Medulla oblongata (tissue), 1 donor: ENCODE measurements around the gene ZNF467.

Source experiments
- DNase-seq: peaks from one replicate; pipeline ENCODE4 v3.0.0-alpha.2; 2015; ENCODE audit errors: extremely low spot score

The ZNF467 gene

DNA sequence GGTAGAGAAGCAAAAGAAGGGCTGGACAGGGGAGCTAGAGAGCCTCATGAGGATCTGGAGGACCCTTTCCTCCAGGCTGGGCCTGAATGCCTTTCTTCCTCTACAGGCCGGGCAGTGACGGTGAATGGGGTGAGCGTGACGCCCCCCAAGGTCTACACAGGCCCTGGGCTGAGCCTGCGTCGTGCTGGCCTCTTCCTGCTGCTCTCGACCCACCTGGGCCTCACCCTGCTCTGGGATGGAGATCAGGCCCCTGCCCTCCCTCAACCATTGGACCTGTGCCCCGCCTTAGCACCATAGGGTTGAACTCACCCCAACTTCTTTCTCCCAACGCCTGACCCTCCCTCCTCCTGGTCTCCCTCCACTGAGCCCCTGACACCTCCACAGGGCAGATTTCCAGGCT, 12.6 kb upstream of the ZNF467 start:
- no peak for DNase-seq

DNA sequence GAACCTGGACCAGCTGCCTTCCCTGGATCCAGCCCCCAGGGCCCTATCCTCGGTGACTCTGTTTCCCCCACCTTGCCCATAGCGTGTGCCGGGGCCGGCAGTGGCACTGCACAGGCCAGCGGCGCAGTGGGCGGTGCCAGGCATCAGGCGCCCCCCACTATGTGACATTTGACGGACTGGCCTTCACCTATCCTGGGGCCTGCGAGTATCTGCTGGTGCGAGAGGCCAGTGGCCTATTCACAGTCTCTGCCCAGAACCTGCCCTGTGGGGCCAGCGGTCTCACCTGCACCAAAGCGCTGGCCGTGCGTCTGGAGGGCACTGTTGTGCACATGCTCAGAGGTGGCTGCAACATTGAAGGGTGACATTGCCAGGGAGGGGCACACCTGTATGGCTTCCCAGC, 12.0 kb upstream of the ZNF467 start:
- no peak for DNase-seq

DNA sequence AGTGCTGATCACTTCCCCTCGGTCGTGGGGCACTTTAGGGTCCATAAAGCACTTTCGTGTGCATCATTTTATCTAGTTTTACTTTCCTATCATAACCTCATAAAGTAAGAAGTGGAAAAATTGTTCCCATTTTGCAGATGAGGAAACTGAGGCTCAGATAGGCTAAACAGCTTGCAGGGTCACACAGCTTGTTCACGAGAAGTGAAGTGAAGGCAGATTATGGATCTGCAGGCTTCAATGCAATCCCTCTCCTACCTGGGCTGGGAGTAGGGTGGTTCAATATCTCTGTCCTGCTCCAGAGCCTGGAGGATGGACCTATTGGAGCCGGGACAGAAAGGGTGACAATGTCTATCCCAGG, 10.8 kb upstream of the ZNF467 start:
- DNase-seq = no peak

DNA sequence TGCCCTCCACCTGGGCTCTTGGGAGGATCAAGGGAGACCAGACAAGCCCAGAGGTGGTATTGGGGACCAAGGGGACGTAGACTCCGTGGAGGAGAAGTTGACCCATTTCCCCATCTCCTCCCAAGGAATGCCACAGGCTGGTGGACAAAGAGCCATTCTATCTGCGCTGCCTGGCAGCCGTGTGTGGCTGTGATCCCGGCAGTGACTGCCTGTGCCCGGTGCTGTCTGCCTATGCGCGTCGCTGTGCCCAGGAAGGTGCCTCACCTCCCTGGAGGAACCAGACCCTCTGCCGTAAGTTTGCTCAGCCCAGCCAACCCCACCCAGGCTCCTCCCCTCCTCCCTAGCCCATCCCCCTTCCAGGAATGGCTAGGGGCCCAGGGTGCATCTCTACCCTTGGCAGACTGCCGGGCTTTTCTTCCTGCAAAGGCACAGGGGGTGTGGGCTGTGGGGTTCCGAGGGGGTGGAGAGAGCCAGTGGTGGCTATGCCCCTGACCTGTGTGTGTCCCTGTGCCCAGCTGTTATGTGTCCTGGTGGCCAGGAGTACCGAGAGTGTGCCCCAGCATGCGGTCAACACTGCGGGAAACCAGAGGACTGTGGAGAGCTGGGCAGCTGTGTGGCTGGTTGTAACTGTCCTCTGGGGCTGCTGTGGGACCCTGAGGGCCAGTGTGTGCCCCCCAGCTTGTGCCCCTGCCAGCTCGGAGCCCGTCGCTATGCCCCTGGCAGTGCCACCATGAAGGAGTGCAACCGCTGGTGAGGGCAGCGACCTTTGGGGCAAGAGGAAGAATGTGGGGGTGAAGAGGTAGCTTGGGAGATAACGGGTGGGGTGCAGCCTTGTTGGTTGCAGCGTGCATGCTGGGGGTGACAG, 10.2 kb upstream of the ZNF467 start:
- peak; percentile 81 for DNase-seq

DNA sequence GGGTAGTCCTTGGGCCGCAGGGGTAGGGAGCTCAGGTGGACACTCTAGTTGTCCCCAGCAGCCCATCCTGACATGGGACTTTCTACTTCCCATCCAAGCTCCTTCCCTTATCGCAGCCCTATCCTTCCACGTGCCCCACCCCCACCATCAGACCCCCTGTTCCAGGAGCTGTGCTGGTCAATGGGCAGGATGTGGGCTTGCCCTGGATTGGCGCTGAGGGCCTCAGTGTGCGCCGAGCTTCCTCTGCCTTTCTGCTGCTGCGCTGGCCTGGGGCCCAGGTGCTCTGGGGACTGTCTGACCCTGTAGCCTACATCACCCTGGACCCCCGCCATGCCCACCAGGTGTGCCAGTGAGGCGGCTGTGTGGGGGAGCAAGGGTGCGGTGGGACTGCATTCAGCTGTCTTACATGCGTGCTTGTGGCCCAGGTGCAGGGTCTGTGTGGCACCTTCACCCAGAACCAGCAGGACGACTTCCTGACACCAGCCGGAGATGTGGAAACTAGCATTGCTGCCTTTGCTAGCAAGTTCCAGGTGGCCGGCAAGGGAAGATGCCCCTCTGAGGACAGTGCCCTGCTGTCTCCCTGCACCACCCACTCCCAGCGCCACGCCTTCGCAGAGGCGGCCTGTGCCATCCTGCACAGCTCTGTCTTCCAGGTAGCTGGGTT, 9.4 kb upstream of the ZNF467 start:
- no peak for DNase-seq

DNA sequence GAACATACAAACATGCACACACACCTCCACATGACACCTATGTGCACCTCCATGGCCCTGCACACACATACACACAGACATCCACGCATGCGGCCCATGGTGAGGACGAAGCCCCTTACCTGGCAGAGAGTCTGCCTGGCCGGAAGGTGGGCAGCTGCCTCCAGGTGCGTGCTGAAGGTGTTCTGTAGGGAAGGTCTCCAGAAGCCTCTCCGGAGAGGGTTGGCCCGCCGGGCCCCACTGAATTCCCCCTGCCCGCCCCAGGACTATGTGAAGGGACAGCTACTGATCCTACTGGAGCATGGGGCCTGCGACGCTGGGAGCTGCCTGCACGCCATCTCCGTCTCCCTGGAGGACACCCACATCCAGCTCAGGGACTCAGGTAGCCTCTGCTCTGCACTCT, 8.5 kb upstream of the ZNF467 start:
- no peak for DNase-seq

DNA sequence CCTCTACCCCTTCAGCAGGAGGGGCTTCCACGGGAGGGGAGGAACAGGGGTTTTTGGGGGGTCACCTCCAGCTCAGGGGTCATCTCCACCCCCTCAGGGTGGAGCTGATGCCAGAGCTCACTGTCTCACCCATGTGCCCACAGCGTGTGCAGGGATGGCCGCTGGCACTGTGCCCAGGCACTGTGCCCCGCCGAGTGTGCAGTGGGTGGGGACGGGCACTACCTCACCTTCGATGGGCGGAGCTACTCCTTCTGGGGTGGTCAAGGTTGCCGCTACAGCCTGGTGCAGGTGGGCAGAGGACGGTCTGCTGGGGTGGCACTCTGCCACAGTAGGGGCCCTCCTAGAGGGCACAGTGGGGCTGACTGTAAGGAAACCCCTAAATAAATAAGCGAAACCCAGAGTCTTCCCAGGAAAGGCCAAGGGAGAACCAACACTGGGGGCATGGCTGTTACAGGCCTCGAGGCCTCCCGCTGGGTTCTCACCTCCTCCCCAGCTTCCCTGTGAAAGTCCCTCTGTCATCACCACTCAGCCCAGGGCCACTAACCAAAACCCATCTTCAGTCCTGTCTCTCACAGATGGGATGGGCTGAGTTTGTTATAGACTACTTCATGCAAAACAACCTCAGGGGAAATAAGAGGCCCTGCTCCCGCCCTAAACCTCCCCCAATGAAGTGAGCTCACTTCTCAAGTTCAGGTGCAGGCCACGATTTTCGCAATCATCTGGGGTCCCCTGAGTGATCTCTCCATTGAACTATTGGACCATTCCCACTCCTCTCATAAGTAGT, 7.4 kb upstream of the ZNF467 start:
- no peak for DNase-seq

DNA sequence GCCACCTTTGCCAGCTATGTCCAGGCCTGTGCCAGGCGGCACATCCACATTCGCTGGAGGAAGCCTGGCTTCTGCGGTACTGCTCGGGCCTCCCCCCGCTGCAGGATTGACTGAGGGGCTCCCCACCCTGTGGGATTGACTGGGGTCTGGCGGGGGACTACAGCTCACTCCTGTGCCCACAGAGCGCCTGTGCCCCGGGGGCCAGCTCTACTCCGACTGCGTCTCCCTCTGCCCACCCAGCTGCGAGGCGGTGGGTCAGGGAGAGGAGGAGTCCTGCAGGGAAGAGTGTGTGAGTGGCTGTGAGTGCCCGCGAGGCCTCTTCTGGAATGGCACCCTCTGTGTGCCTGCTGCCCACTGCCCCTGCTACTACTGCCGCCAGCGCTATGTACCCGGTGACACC, 6.7 kb upstream of the ZNF467 start:
- DNase-seq = no peak

DNA sequence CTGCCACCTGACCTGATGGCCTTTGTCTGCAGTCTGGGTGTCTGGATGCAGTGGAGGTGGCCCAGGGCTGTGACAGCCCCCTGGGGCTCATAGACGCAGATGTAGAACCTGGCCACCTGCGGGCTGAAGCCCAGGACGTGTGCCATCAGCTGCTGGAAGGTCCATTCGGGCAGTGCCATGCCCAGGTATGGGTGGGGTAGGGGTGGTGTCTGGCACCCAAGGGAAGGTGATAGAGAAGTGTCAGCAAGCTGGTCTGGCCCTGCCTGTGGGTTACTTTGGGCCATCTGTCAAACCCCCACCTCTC, 6.1 kb upstream of the ZNF467 start:
- DNase-seq = no peak

DNA sequence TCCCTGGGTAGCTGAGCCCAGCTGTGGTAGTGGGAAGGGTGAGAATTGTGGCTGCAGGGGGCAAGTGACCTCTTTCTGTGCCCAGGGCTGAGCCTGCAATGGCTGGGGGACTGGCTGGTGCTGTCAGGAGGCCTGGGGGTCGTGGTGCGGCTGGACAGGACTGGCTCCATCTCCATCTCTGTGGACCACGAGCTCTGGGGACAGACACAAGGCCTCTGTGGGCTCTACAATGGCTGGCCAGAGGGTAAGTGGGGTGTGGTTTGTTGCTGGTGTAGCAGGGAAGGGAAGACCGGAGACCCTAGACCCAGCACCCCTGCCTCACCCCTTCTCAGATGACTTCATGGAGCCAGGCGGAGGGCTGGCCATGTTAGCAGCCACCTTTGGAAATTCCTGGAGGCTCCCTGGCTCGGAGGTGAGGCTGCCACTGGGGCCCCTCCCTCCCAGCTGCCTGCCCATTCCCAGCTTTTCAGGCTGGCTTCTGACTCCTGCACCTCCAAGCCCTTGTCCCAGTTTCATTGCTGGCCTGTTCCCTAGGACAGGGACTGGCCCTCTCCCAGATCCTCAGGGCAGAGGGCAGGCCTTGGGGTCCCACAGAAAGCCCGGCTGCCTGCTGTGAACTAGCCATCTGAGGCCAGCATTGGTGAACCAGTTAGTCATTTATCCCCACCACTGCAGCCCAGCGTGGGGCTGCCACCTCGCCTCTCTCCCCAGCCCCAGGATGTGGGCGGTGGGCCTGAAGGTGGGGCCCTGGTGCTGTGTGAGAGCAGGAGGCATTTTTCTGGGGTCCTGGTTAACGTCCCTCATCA, 5.5 kb upstream of the ZNF467 start:
- DNase-seq = no peak

DNA sequence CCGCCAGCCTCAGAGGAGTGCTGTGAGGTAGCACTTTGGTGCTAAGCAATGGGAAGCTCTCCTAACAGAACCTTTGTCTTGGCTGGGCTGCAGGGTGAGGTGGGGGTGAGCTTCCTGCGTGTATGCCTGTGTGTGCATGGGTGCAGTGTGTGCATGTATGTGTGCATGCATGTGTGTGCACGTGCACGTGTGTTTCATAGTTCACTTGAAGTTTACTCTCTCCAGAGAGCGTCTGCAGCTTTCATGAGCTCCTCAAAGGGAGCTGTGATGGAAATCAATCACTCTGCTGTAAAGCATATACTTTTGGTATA, 4.9 kb upstream of the ZNF467 start:
- DNase-seq = no peak

DNA sequence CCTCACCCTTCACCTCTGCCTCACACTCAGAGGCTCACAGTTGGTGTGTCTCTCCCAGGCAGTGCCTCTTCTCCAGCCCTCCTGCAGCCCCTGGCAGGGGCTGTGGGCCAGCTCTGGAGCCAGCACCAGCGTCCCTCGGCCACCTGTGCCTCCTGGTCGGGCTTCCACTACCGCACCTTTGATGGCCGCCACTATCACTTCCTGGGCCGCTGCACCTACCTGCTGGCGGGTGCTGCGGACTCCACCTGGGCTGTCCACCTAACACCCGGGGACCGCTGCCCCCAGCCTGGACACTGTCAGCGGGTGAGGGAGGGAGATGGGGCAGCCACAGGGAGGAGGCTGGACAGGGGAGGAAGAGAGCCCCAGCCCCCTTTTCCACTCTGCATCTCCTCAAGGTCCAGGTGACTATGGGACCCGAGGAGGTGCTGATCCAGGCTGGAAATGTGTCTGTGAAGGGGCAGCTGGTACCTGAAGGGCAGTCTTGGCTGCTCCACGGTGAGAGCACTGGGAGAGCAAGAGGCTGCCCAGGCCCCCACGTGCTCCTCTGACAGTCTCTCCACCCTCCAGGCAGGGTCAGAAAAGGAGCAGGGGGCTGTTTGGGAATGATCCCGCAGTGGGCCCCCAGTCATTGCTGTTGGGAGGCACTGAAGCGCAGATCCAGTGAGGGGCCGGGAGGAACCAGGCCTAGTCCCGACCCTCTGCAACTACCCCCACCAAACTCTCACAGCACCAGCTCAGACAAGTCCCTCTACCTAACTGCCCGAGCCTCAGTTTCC, 4.4 kb upstream of the ZNF467 start:
- no peak for DNase-seq

DNA sequence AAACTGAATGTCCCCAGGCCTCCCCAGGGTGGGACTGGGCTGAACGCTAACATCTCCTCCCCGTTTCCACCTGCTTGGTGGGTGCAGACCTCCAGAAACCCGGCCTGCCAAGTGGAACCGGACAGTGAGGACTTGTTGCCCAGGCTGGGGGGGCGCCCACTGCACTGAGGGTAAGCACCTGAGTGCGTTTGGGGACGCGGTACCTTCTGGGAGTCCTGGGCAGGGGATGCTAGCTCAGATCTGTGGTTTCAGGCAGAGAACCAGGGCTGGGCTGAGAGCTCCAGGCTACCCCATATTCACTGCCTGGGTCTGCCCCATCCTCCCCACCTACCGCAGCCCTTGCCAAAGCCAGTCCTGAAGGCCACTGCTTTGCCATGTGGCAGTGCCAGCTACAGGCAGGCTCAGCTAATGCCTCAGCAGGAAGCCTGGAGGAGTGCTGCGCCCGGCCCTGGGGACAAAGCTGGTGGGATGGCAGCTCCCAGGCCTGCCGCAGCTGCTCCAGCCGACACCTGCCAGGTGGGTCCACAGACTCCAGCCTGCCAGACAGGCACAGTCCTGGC, 3.5 kb upstream of the ZNF467 start:
- DNase-seq = no peak

DNA sequence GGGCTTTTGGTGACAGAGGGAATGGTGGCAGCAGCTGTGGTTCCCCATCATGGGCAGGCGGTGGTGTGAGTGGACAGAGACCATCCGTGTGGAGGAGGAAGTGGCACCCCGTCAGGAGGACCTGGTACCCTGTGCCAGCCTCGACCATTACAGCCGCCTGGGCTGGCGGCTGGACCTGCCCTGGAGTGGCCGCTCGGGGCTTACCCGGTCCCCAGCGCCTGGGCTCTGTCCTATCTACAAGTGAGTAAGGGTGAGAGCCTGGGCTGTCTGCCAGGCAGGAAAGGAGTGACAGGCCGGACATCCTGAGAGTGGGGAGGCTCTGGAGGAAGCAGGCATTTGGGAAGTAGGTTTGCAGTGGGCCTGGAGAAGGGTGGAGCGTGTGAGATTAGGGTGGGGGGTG, 2.9 kb upstream of the ZNF467 start:
- peak; percentile 34 for DNase-seq

DNA sequence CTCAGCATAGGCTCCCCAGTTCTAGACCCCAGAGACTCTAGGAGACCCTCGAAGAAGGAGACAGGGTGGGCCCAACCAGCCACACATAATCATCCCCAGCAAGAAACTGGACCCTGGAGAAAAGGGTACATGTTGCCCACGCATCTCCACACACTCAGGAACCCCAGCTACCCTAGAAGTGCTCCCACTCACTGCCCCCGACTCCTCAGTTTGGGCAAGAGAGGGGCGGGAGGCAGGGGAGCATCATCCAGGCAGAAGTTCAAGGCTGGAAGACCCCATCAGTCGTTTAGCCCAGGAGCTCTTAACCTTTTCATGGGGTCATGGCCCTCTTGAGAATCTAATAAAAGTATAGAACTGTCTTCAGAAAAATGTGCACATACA, 1.8 kb upstream of the ZNF467 start:
- DNase-seq = no peak

DNA sequence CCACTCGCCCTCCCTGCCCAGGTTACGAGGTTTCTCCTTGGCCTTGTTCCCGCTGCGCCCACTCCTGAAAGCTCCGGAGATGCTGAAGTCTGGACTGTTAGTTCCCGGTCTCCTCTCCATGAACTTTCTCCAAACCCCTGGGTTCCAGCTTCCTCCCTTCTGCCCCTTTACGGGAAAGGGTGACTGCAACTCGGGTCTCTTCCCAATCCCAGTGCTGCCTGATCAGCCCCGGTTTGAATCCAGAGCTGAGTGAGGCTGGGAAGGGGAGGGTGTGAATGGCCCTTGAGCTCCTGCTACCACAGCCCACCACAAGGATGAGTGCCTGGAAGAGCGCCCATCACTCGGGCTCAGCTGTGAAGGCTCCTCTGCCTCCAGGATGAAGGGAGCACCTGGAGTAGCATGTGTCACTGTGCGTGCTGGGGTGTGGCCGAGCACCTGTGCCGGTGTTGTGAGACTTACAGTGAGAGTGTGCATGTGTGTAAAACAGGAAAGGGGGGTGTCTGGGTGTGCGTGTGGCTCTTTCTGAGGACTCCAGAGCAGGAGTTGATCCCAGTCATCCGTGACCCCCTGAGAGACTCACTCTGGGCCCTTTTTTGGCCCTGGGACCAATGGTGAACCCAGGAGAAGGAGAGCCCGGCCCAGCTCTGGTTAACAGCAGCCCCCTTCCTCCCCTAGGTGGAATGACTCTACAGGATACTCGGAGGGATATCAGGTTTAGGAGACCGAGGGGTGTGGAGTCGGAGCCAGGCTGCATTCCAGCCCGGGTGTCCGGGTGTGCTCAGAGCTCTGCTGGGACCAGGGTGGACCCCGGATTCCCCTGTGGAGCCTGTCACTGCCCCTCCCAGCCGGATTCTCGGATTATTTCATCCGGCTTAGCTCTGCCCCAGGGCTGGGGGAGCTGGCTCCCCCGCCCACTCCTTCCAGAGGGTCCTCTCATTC, 1.1 kb upstream of the ZNF467 start:
- no peak for DNase-seq

DNA sequence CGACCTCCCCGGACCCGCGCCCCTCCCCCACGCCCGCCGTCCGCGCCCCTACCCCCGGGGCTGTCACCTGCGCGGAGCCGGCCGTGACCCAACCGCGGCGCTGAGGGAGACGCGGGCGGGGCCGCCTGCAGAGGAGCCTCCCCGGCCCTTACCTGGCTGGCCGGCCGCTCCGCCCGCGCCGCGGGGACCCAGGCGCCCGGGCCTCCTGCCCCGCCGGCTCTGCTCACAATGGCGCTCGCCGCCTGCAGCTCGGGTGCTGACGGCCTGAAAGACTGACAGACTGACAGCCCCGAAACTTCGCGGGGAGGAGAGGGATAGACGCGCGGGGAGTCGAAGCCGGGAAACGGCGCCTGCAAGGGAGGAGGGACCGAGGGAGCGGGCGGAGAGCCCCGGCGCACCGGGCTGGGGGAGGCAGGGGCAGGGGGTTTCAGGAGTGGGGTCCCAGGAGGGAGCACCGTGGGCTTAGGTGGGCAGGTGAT, 393 bp downstream of the ZNF467 start:
- DNase-seq = no peak

DNA sequence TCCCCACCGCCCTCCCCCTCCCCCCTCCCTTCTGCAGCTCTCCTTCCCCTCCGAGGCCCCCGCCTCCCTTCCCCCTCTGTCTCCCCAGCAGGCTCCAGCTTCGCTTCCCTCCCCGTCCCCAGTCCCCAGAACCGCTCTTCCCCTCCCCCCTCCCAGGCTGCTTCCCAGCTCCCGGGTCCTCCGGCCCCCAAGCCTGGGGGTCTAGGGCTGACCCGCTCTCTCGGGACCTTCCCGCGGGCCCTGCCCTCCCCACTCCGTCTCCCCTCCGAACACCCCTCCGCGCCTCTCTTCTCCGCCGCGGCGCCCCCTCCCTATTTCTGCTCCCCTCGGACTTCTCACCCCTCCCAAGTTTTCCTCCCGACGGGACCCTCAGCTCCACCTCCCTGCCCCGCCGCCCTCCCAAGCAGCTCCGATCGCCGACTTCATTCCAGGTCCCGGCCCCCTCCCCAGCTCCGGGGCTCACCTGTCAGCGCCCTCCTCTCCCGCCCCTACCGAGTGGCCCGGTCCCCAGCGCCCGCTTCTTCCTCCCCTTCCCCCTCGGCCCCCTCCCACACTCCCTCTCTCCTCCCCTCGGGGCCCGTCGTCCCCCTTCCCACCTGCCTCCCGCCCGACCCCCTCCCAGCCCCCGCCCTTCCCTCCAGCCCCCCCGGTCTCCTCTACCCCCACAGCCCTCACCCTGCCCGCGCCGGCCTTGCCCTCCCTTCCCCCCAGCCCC, 990 bp downstream of the ZNF467 start:
- no peak for DNase-seq

DNA sequence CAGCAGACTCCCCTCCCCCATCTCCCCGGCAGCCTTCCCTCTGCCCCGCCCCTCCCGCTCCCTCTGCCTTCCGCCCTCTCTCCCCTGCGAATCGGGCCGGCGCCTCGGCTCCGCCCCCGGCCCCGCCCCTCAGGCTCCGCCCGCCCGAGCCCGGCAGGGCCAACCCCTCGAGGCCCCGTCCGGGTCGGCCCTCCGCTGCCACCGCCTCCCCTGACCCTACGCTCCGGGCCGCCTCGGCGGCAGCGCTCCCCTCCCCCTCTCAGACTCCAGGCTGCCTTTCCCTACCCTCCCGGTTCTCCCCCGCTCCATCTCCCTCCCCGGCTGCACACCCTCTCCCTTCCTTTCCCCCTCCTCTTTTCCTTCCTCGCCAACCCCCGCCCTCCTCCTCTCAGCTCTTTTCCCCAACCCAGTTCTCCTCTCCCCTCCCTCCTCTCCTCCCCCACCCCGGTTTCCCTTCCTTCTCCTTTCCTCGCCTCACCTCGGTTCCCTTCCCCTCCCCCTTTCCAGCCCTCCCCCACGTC, 1.6 kb downstream of the ZNF467 start:
- DNase-seq = peak; percentile 93
